Suprapubic skin (tissue), 4 donors: ENCODE measurements around the gene SRMS.

Experiments
- POLR2A ChIP-seq, 2 donors: fragments of 450-650 bp; IDR thresholded peaks; one replicate each; pipeline ENCODE4 v1.6.1; 2017; ENCODE audit warnings: antibody characterized with exemption in 2 of 2, mild to moderate bottlenecking in 2 of 2, moderate library complexity in 2 of 2
- POLR2AphosphoS5 ChIP-seq, 3 donors: sonication (generic); formaldehyde crosslinking; IDR thresholded peaks; one replicate each; pipeline ENCODE4 v1.6.1; 2017; ENCODE audit warnings: antibody characterized with exemption in 3 of 3
- TF ChIP-seq, protein P1 (sequence below), 2 donors: fragments of 200-600 bp in 1 of 2; fragments of 450-650 bp in 1 of 2; sonication (generic) in 1 of 2; IDR thresholded peaks; one replicate each; pipeline ENCODE4 v1.5.1; 2016 to 2019; ENCODE audit warnings: antibody characterized with exemption in 2 of 2, mild to moderate bottlenecking in 1 of 2, moderate library complexity in 1 of 2

- TF ChIP-seq, protein P1, sequence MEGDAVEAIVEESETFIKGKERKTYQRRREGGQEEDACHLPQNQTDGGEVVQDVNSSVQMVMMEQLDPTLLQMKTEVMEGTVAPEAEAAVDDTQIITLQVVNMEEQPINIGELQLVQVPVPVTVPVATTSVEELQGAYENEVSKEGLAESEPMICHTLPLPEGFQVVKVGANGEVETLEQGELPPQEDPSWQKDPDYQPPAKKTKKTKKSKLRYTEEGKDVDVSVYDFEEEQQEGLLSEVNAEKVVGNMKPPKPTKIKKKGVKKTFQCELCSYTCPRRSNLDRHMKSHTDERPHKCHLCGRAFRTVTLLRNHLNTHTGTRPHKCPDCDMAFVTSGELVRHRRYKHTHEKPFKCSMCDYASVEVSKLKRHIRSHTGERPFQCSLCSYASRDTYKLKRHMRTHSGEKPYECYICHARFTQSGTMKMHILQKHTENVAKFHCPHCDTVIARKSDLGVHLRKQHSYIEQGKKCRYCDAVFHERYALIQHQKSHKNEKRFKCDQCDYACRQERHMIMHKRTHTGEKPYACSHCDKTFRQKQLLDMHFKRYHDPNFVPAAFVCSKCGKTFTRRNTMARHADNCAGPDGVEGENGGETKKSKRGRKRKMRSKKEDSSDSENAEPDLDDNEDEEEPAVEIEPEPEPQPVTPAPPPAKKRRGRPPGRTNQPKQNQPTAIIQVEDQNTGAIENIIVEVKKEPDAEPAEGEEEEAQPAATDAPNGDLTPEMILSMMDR (IDR thresholded peaks at IDR 0.05), result no peak
- TF ChIP-seq POLR2AphosphoS5 (IDR thresholded peaks at IDR 0.05), result no peak
- TF ChIP-seq POLR2A (IDR thresholded peaks at IDR 0.05), result no peak
Observed at GRCh38 chr20:63557481-63557891, 9.9 kb upstream of the SRMS start.
